IMR-90 (cell line): ENCODE measurements around the gene UBE2L3. TPM values are rescaled to one million over a fixed set of nuclear protein-coding genes. Genes with fewer than 3 reads are reported as not detected.

Experiments used
- ATAC-seq: fragments of 200-7000 bp; cut with Tn5 transposase; 2 replicates; pipeline ENCODE4 v1.9.1; 2020; ENCODE audit warnings: low read depth, mild to moderate bottlenecking, moderate library complexity
- BruUV-seq: library from RNA; stranded (reverse); fragments of 400-500 nt; replicated peaks from 2 replicates; lab custom pipeline; 2021; lab: Mats Ljungman, UMichigan
- CTCF ChIA-PET: fragments of 300-600 bp; formaldehyde crosslinking; extraction: SDS; loops from one replicate; lab custom pipeline; 2021; ENCODE audit warnings: antibody characterized with exemption; lab: Yijun Ruan, JAX
- POLR2A ChIA-PET: fragments of 300-600 bp; sonication (Branson Sonifier 250); formaldehyde crosslinking; loops from one replicate; lab custom pipeline; 2022; ENCODE audit warnings: antibody characterized with exemption; ENCODE audit not compliant: unreplicated experiment; lab: Charles Lee
- DNase-seq: peaks from one replicate; pipeline ENCODE4 v3.0.0; 2013
- H2AFZ ChIP-seq: replicated peaks from 2 replicates; pipeline ENCODE3; 2013; ENCODE audit warnings: low read length, mild to moderate bottlenecking; ENCODE audit not compliant: poor library complexity
- H2AK5ac ChIP-seq: 2 replicates; pipeline ENCODE4 v1.6.1; 2013; ENCODE audit warnings: low read depth, low read length, inconsistent platforms
- H2AK9ac ChIP-seq: replicated peaks from 2 replicates; pipeline ENCODE3; 2013; ENCODE audit warnings: mild to moderate bottlenecking, low read depth, low read length, moderate library complexity; ENCODE audit not compliant: poor library complexity
- H2BK120ac ChIP-seq: 2 replicates; pipeline ENCODE4 v1.6.1; 2013; ENCODE audit warnings: low read depth, low read length, inconsistent platforms
- H2BK15ac ChIP-seq: 3 replicates; pipeline ENCODE4 v1.6.1; 2013; ENCODE audit warnings: low read depth, low read length, inconsistent platforms
- H2BK20ac ChIP-seq: 2 replicates; pipeline ENCODE4 v1.6.1; 2013; ENCODE audit warnings: low read depth, mild to moderate bottlenecking, inconsistent platforms, low read length, moderate library complexity
- H2BK5ac ChIP-seq: 2 replicates; pipeline ENCODE4 v1.6.1; 2013; ENCODE audit warnings: mild to moderate bottlenecking, low read depth, low read length, inconsistent platforms; ENCODE audit not compliant: poor library complexity, severe bottlenecking
- H3K14ac ChIP-seq: replicated peaks from 2 replicates; pipeline ENCODE4 v1.6.1; 2013; ENCODE audit warnings: low read depth, low read length, inconsistent platforms
- H3K18ac ChIP-seq: 2 replicates; pipeline ENCODE4 v1.6.1; 2013; ENCODE audit warnings: low read depth, low read length, control low read depth
- H3K23ac ChIP-seq: 2 replicates; pipeline ENCODE4 v1.6.1; 2013; ENCODE audit warnings: low read depth, low read length, inconsistent platforms
- H3K27ac ChIP-seq: 2 replicates; pipeline ENCODE4 v1.5.1; 2013; ENCODE audit warnings: mild to moderate bottlenecking, control low read depth, low read length; ENCODE audit not compliant: insufficient read depth
- H3K27me3 ChIP-seq: 2 replicates; pipeline ENCODE4 v1.6.1; 2013; ENCODE audit warnings: low read length; ENCODE audit not compliant: control insufficient read depth, insufficient read depth
- H3K36me3 ChIP-seq: 2 replicates; pipeline ENCODE4 v1.6.1; 2013; ENCODE audit warnings: low read length, mixed read lengths; ENCODE audit not compliant: control insufficient read depth, insufficient read depth
- H3K4ac ChIP-seq: 2 replicates; pipeline ENCODE4 v1.6.1; 2013; ENCODE audit warnings: low read depth, low read length, inconsistent platforms
- H3K4me1 ChIP-seq: 2 replicates; pipeline ENCODE4 v1.6.1; 2013; ENCODE audit warnings: low read length, mixed read lengths; ENCODE audit not compliant: control insufficient read depth, insufficient read depth
- H3K4me2 ChIP-seq: 2 replicates; pipeline ENCODE4 v1.6.1; 2013; ENCODE audit warnings: low read depth, mild to moderate bottlenecking, control low read depth, low read length, moderate library complexity
- H3K4me3 ChIP-seq: 2 replicates; pipeline ENCODE4 v1.5.1; 2013; ENCODE audit warnings: low read depth, mild to moderate bottlenecking, control low read depth, low read length, moderate library complexity; ENCODE audit not compliant: insufficient read depth
- H3K56ac ChIP-seq: 2 replicates; pipeline ENCODE4 v1.6.1; 2013; ENCODE audit warnings: low read length, inconsistent platforms; ENCODE audit not compliant: insufficient read depth; ENCODE audit errors: extremely low read depth
- H3K79me1 ChIP-seq, 2 experiments: 2 replicates each; pipeline ENCODE4 v1.6.1; 2013; ENCODE audit warnings: low read length in 2 of 2, inconsistent platforms in 1 of 2, low read depth in 1 of 2
- H3K9ac ChIP-seq: 2 replicates; pipeline ENCODE4 v1.6.1; 2013; ENCODE audit warnings: low read depth, low read length, control low read depth
- H3K9me1 ChIP-seq: 2 replicates; pipeline ENCODE4 v1.6.1; 2013; ENCODE audit warnings: low read length, inconsistent platforms; ENCODE audit not compliant: insufficient read depth
- H3K9me3 ChIP-seq: 2 replicates; pipeline ENCODE4 v1.6.1; 2013; ENCODE audit warnings: low read length; ENCODE audit not compliant: control insufficient read depth, insufficient read depth
- H4K20me1 ChIP-seq: 2 replicates; pipeline ENCODE4 v1.6.1; 2013; ENCODE audit warnings: low read length, inconsistent platforms; ENCODE audit not compliant: insufficient read depth
- H4K5ac ChIP-seq: 2 replicates; pipeline ENCODE4 v1.6.1; 2013; ENCODE audit warnings: mild to moderate bottlenecking, low read depth, low read length, control low read depth
- H4K8ac ChIP-seq, 2 experiments: 2 replicates each; pipeline ENCODE4 v1.6.1; 2013; ENCODE audit warnings: low read depth in 2 of 2, low read length in 2 of 2, control low read depth in 1 of 2, inconsistent platforms in 1 of 2
- H4K91ac ChIP-seq: 2 replicates; pipeline ENCODE4 v1.6.1; 2013; ENCODE audit warnings: low read depth, low read length, inconsistent platforms; ENCODE audit not compliant: insufficient read depth
- BHLHE40 ChIP-seq: fragments of 150-350 bp; IDR thresholded peaks from 2 replicates; pipeline ENCODE4 v1.6.1; 2016; ENCODE audit warnings: mild to moderate bottlenecking, low read depth, low read length
- CEBPB ChIP-seq: IDR thresholded peaks from 2 replicates; pipeline ENCODE4 v1.6.1; 2012; ENCODE audit warnings: low read depth, low read length, improper control_type of control experiment
- ELK1 ChIP-seq: fragments of 150-350 bp; IDR thresholded peaks from 2 replicates; pipeline ENCODE4 v1.6.1; 2016; ENCODE audit warnings: low read depth, mild to moderate bottlenecking, low read length, moderate library complexity, borderline replicate concordance
- MAFK ChIP-seq: IDR thresholded peaks from 2 replicates; pipeline ENCODE4 v1.6.1; 2012; ENCODE audit warnings: low read depth, low read length, improper control_type of control experiment
- MAZ ChIP-seq: IDR thresholded peaks from 2 replicates; pipeline ENCODE4 v1.6.1; 2012; ENCODE audit warnings: low read depth, mild to moderate bottlenecking, low read length, improper control_type of control experiment, moderate library complexity, borderline replicate concordance
- POLR2A ChIP-seq: IDR thresholded peaks from 2 replicates; pipeline ENCODE4 v1.6.1; 2012; ENCODE audit warnings: mild to moderate bottlenecking, low read depth, low read length
- RAD21 ChIP-seq: IDR thresholded peaks from 2 replicates; pipeline ENCODE4 v1.6.1; 2012; ENCODE audit warnings: low read length, improper control_type of control experiment
- RFX5 ChIP-seq: IDR thresholded peaks from 2 replicates; pipeline ENCODE4 v1.8.0; 2012; ENCODE audit warnings: low read depth, mild to moderate bottlenecking, low read length, moderate library complexity
- USF2 ChIP-seq: fragments of 150-350 bp; IDR thresholded peaks from 2 replicates; pipeline ENCODE4 v1.6.1; 2017; ENCODE audit warnings: mild to moderate bottlenecking, antibody characterized with exemption, low read length, low read depth
- WGBS, 2 experiments: methylation state at CpG; one replicate each; pipeline versions ENCODE4 v1.1.5 to v1.1.7; 2013; ENCODE audit warnings: missing lambda C conversion rate in 2 of 2; ENCODE audit not compliant: insufficient read length in 1 of 2; ENCODE audit errors: extremely low coverage in 2 of 2; 5-methylcytosine and 5-hydroxymethylcytosine counted together
- dilution Hi-C: fragments of 300-500 bp; cut with HindIII; formaldehyde crosslinking; loops from one replicate; pipeline ENCODE4 v1.14.3; 2018; ENCODE audit warnings: low sequenced_read_pairs; ENCODE audit not compliant: unreplicated experiment
- in situ Hi-C: fragments of 300-500 bp; cut with MboI; formaldehyde crosslinking; loops from 3 replicates; pipeline ENCODE4 v1.14.3; 2019; ENCODE audit warnings: low sequenced_read_pairs, inconsistent platforms, mixed read lengths
- intact Hi-C: fragments of 100-400 bp; cut with micrococcal nuclease; formaldehyde crosslinking; loops from 2 replicates; pipeline ENCODE4 v1.10.0; 2022
- polyA plus RNA-seq, 3 experiments: library from polyadenylated mRNA; depleted of rRNA; stranded (reverse); fragments of >200 nt; gene quantifications; 2 replicates each; pipeline ENCODE4 v1.2.3, GENCODE V29; 2012; ENCODE audit warnings: low replicate concordance in 1 of 3
- total RNA-seq: library from RNA; depleted of rRNA; stranded (reverse); fragments of >200 nt; gene quantifications from 2 replicates; pipeline ENCODE4 v1.2.3, GENCODE V29; 2012
- TF ChIP-seq, protein P1 (sequence below): conservative IDR thresholded peaks from 2 replicates; pipeline ENCODE4 v1.5.1; 2012; ENCODE audit warnings: mild to moderate bottlenecking, low read depth, low read length, improper control_type of control experiment

The UBE2L3 gene
- total and polyA plus RNA-seq, 2 of the 4 experiments (the other 2 are of a cell fraction), result 29.0 to 72.9 TPM

- no peak overlapping the region for H3K4me3 ChIP-seq
- peaks cover 4% of the 10 kb centered on the region for H3K4me1 ChIP-seq
- TF ChIP-seq POLR2A (no peak), ELK1 (no peak), RFX5 (no peak), BHLHE40 (no peak), MAZ (no peak), USF2 (no peak), CEBPB (no peak), RAD21 (no peak), MAFK (no peak)
- TF ChIP-seq, protein P1, sequence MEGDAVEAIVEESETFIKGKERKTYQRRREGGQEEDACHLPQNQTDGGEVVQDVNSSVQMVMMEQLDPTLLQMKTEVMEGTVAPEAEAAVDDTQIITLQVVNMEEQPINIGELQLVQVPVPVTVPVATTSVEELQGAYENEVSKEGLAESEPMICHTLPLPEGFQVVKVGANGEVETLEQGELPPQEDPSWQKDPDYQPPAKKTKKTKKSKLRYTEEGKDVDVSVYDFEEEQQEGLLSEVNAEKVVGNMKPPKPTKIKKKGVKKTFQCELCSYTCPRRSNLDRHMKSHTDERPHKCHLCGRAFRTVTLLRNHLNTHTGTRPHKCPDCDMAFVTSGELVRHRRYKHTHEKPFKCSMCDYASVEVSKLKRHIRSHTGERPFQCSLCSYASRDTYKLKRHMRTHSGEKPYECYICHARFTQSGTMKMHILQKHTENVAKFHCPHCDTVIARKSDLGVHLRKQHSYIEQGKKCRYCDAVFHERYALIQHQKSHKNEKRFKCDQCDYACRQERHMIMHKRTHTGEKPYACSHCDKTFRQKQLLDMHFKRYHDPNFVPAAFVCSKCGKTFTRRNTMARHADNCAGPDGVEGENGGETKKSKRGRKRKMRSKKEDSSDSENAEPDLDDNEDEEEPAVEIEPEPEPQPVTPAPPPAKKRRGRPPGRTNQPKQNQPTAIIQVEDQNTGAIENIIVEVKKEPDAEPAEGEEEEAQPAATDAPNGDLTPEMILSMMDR, result no peak
- no peak overlapping the region for H4K91ac ChIP-seq
- H4K5ac ChIP-seq, result no peak overlapping the region
- H3K56ac ChIP-seq, result no peak overlapping the region
- H2BK20ac ChIP-seq, result no peak overlapping the region
- intact Hi-C loops (no loop called here), in situ Hi-C loops (no loop called here), dilution Hi-C loops (no loop called here)
- ChIA-PET CTCF (interaction anchor here (1.7 kb wide), 1 partner anchor 10 kb away, joined by 3 read pairs; no protein-coding TSS in a partner anchor), POLR2A (no interaction called here)
- H3K36me3 ChIP-seq, result peaks cover 2% of the 10 kb centered on the region; the same call in 1 of the 2 replicates
- H3K14ac ChIP-seq, result no peak overlapping the region
- H4K8ac ChIP-seq, result no peak overlapping the region
- H3K4ac ChIP-seq, result no peak overlapping the region
- no peak overlapping the region for H3K23ac ChIP-seq
- DNase-seq, result no peak
- no peak overlapping the region for H3K18ac ChIP-seq
- WGBS, 2 experiments, result 98% methylated on average over 10 of the region's 18 CpGs; no CpG with 5 or more reads in 1 of the 2 experiments
- no peak overlapping the region for H2BK5ac ChIP-seq
- H2AK5ac ChIP-seq, result no peak overlapping the region
- H3K27me3 ChIP-seq, result no peaks in the 10 kb centered on the region
- no peak overlapping the region for H2BK120ac ChIP-seq
- ATAC-seq, result no peak
- no peak overlapping the region for H3K4me2 ChIP-seq
- H3K27ac ChIP-seq, result no peak overlapping the region
- H2AFZ ChIP-seq, result no peak overlapping the region
- H3K9ac ChIP-seq, result no peak overlapping the region
- H4K20me1 ChIP-seq, result peaks cover 2% of the 10 kb centered on the region; the same call in 1 of the 2 replicates
- no peak overlapping the region for H2AK9ac ChIP-seq
- no peaks in the 10 kb centered on the region for H3K9me1 ChIP-seq
- H3K79me1 ChIP-seq, result peaks cover 8 to 18% of the 10 kb centered on the region in 2 experiments; a peak in 3 of 4 replicates
- no peaks in the 10 kb centered on the region for H3K9me3 ChIP-seq
- no TSS peak for BruUV-seq
- no peak overlapping the region for H2BK15ac ChIP-seq
These were observed 65.4 kb downstream of the UBE2L3 start for GRCh38 chr22:21632931-21633330.
